GOT3 (cell line): ENCODE results near the gene STAT5A.
"Not testable (repeated sequence)": the region's sequence is repeated elsewhere in the genome, so short reads cannot be mapped to it uniquely, and the experiment has no call there.

ENCODE experiments used
- DNase-seq: peaks from one replicate; lab custom pipeline; 2025; ENCODE audit warnings: mixed read lengths; lab: John Stamatoyannopoulos, UW

Gene STAT5A

GRCh38 chr17:42285346-42286050, 2.8 kb upstream of the STAT5A start:
- DNase-seq: no peak

GRCh38 chr17:42286411-42287221, 1.7 kb upstream of the STAT5A start:
- no peak for DNase-seq

GRCh38 chr17:42287305-42287976, 857 bp upstream of the STAT5A start:
- DNase-seq: no peak

GRCh38 chr17:42288803-42289610, 709 bp downstream of the STAT5A start:
- DNase-seq: no peak

- DNase-seq: no peak
These were observed 1.4 kb downstream of the STAT5A start for GRCh38 chr17:42289611-42290181.

GRCh38 chr17:42290577-42290976, 2.3 kb downstream of the STAT5A start:
- DNase-seq: no peak

GRCh38 chr17:42291129-42291528, 2.8 kb downstream of the STAT5A start:
- DNase-seq: no peak

- DNase-seq: no peak
These were observed 6.4 kb downstream of the STAT5A start for GRCh38 chr17:42294469-42295398.

GRCh38 chr17:42296012-42296411, 7.7 kb downstream of the STAT5A start:
- DNase-seq: no peak

GRCh38 chr17:42297775-42298174, 9.5 kb downstream of the STAT5A start:
- not testable (repeated sequence) for DNase-seq

GRCh38 chr17:42299361-42299760, 11.1 kb downstream of the STAT5A start:
- DNase-seq: not testable (repeated sequence)

GRCh38 chr17:42299913-42300312, 11.6 kb downstream of the STAT5A start:
- DNase-seq: not testable (repeated sequence)

GRCh38 chr17:42301022-42301421, 12.7 kb downstream of the STAT5A start:
- no peak for DNase-seq

- no peak for DNase-seq
These were observed 15.4 kb downstream of the STAT5A start for GRCh38 chr17:42303694-42304093.

GRCh38 chr17:42304187-42305030, 16.1 kb downstream of the STAT5A start:
- DNase-seq: no peak

GRCh38 chr17:42305031-42305330, 16.7 kb downstream of the STAT5A start:
- DNase-seq: not testable (repeated sequence)

- no peak for DNase-seq
These were observed 17.5 kb downstream of the STAT5A start for GRCh38 chr17:42305543-42306384.

GRCh38 chr17:42306385-42306667, 18.0 kb downstream of the STAT5A start:
- DNase-seq: no peak

- DNase-seq: no peak
These were observed 19.1 kb downstream of the STAT5A start for GRCh38 chr17:42307362-42307927.
